HFF-Myc (cell line): ENCODE data around the gene WDFY2.
A peak's percentile ranks its signal among the peaks of the same experiment; 100 is the strongest.

ENCODE experiments used
- DNase-seq: peaks from one replicate; pipeline ENCODE4 v3.0.0-alpha.2; 2011; ENCODE audit warnings: low read depth; ENCODE audit errors: extremely low read depth
- H3K4me3 ChIP-seq: replicated peaks from 2 replicates; pipeline ENCODE4 v1.5.1; 2011; ENCODE audit warnings: low read depth, mild to moderate bottlenecking, control low read depth, low read length
- TF ChIP-seq, protein P1 (sequence below): IDR thresholded peaks from 2 replicates; pipeline ENCODE4 v1.5.1; 2012; ENCODE audit warnings: mild to moderate bottlenecking, low read depth, low read length, control low read depth; ENCODE audit errors: missing control alignments

The WDFY2 gene

DNA sequence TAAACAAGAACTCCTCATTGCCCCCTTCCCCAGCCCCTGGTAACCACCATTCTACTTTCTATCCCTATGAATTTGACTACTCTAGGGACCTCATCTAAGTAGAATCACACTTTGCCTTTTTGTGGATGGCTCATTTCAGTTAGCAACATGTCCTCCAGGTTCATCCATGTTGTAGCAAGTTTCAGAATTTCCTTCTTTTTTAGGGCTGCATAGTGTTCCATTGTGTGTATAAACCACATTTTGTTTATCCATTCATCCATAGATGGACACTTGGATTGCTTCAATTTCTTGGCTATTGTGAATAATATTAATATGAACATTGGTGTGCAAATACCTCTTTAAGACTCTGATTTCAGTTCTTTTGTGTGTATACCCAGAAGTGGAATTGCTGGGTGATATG lies 224.5 kb downstream of the WDFY2 start:
- no peak overlapping the region for H3K4me3 ChIP-seq
- TF ChIP-seq, protein P1, sequence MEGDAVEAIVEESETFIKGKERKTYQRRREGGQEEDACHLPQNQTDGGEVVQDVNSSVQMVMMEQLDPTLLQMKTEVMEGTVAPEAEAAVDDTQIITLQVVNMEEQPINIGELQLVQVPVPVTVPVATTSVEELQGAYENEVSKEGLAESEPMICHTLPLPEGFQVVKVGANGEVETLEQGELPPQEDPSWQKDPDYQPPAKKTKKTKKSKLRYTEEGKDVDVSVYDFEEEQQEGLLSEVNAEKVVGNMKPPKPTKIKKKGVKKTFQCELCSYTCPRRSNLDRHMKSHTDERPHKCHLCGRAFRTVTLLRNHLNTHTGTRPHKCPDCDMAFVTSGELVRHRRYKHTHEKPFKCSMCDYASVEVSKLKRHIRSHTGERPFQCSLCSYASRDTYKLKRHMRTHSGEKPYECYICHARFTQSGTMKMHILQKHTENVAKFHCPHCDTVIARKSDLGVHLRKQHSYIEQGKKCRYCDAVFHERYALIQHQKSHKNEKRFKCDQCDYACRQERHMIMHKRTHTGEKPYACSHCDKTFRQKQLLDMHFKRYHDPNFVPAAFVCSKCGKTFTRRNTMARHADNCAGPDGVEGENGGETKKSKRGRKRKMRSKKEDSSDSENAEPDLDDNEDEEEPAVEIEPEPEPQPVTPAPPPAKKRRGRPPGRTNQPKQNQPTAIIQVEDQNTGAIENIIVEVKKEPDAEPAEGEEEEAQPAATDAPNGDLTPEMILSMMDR, result no peak
- no peak for DNase-seq

DNA sequence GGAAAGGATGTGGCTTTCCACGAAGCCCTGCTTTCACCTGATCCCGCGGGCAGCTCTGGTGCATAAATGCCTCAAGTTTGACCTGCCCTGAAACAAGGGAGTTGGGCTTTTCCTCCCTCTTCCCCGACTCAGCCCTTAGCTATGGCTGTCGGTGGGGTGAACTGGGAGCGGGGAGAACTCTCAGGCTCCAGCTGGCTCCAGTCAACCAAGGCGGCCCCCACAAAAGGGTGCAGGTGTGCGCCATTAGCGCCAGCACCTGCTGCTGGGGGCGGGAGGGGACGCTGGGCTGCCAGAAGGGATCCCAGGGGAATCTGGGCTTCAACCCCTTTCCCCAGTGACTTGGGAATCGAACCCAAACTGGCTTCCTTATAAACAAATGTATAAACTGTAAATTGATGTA lies 226.8 kb downstream of the WDFY2 start:
- TF ChIP-seq, protein P1, result no peak
- no peak overlapping the region for H3K4me3 ChIP-seq
- no peak for DNase-seq

DNA sequence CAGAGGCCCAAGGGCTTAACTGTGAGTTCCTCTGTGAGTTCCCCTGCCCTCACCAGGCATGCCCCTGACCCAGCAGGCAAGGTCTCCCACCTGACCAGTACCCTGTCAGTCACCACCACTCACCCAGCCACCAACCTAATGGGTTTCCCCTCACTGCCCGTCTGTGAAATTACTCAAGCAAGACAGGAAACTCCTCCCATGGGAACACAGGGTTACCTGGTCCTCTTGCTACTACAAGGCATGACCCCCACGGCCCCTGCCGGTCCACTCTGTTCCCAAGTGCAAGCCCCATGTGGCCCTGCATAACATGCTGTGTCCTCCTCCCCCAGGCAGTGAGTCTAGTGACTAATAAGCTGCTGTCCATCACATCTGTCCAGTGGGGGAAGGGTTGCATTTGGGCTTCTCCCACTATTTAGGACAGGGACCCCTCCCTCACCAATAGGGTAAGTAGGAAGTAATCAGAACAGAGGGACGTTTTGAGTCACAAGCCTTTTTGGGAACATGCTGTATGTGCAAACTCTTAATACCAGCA lies 227.7 kb downstream of the WDFY2 start:
- no peak for DNase-seq
- no peak overlapping the region for H3K4me3 ChIP-seq
- TF ChIP-seq, protein P1, result no peak

DNA sequence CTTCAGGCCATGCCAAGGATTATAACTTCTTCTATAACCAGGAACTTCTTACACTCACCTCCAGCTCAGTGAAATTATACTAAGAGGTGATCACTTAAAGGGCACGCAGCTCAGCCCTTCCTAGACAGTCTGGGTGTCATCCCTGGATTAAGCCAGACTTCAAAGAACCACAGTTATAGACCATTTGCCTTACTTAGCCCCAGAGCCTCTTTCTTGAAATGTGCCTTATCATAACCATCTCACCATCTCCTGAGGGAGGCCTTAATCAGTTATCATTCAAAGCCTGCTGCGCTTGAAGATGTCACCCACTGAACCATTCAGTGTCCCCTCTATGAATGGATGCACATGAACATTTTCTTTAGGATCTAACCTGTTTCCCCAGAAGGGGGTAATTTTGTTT lies 229.8 kb downstream of the WDFY2 start:
- no peak for DNase-seq
- H3K4me3 ChIP-seq, result no peak overlapping the region
- TF ChIP-seq, protein P1, result no peak

DNA sequence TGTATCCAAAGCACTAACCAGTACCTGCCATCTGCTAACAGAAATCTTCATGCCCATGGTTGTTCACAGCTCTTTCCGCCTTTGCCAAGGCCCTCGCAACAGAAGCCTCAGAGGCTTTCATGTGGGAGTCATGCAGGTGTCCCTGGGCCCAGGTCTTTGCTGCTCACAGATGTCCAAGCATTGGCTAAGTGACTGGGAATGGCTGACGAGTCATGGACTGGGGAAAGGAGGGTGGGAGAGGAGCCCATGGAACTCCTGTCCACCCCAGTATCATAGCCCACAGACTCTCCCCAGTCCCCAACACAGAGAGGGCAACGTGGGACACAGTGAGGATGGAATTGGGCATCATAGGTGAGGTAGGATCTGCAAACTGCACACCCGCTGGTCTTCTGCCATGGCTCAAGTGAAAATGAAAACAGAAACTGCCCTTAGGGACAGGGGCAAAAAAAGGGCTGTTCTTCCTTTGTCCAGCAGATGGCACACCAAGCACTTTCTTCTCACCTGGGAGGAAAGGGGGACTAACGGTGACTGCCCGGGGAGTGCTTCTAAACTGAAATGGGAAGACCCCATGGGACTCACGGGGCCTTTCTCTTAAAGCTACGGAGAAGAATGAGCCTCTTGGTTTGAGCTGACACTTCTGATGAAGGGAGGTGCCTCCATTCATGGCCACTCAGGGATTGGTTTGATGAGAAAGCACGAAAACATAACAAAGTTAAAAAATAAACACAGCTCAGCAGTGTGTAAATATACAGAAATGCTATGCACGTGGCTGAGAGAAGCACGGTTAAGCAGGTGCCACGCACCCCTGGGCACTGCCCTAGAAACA lies 230.8 kb downstream of the WDFY2 start:
- DNase-seq, result no peak
- TF ChIP-seq, protein P1, result peak; percentile 84
- 0 out of 2 replicates have a peak overlapping the region, but pooled peaks have one; percentile 11 for H3K4me3 ChIP-seq

DNA sequence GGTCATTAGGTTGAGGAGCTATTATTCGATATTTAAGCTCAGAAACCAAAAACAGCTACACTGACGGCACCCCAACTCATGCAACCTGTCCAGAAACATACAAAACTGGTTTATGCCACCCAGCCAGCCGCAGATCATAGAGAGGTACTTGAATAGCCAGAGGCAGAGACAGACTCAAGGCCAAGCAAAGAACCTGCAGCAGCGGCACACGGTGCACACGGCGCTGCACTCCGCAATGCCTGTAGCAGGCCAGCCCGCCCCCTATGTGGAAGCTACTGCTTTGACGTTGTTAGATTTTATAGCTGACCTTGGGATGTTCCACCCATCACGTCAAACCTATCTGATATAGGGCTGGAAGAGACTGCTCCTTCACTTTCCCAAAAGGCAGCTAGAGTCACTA lies 231.6 kb downstream of the WDFY2 start:
- H3K4me3 ChIP-seq, result no peak overlapping the region
- TF ChIP-seq, protein P1, result no peak
- no peak for DNase-seq
